Stomach smooth muscle (tissue), 2 donors: ENCODE results near the gene TMCO4.
"Not testable (repeated sequence)": the region's sequence is repeated elsewhere in the genome, so short reads cannot be mapped to it uniquely, and the experiment has no call there.

Experiments
- H3K27ac ChIP-seq: one replicate; pipeline ENCODE4 v1.7.0; 2013; ENCODE audit warnings: mild to moderate bottlenecking, low read length, inconsistent platforms
- H3K27me3 ChIP-seq, 2 donors: one replicate each; pipeline ENCODE4 v1.7.0; 2013; ENCODE audit warnings: low read length in 2 of 2; ENCODE audit not compliant: insufficient read depth in 2 of 2, control insufficient read depth in 1 of 2
- H3K36me3 ChIP-seq, 2 donors: one replicate each; pipeline ENCODE4 v1.7.0; 2013; ENCODE audit warnings: low read length in 2 of 2; ENCODE audit not compliant: control insufficient read depth in 2 of 2, insufficient read depth in 2 of 2
- H3K4me1 ChIP-seq: one replicate; pipeline ENCODE4 v1.7.0; 2013; ENCODE audit warnings: low read length; ENCODE audit not compliant: control insufficient read depth, insufficient read depth
- H3K4me3 ChIP-seq, 2 donors: one replicate each; pipeline ENCODE4 v1.7.0; 2013; ENCODE audit warnings: low read length in 2 of 2
- H3K9ac ChIP-seq, 2 donors: one replicate each; pipeline ENCODE4 v1.7.0; 2013; ENCODE audit warnings: low read length in 2 of 2, mild to moderate bottlenecking in 1 of 2
- H3K9me3 ChIP-seq, 2 donors: one replicate each; pipeline ENCODE4 v1.7.0; 2013; ENCODE audit warnings: low read length in 2 of 2; ENCODE audit not compliant: control insufficient read depth in 2 of 2
- donor health status: healthy.
- donor health status: Pancreatic carcinoma.

Gene TMCO4

GRCh38 chr1:19646377-19647319, 153.1 kb downstream of the TMCO4 start:
- H3K9ac ChIP-seq = peak overlapping the region; percentile 32 to 60

GRCh38 chr1:19645411-19646251, 154.1 kb downstream of the TMCO4 start:
- Histone ChIP-seq H3K9ac (peak overlapping the region; percentile 90 to 92), H3K36me3 (no peaks in the 10 kb centered on the region), H3K4me1 (peaks cover 56% of the 10 kb centered on the region), H3K27ac (peak overlapping the region; percentile 83), H3K9me3 (no peaks in the 10 kb centered on the region), H3K4me3 (peak overlapping the region; percentile 84 to 93), H3K27me3 (no peaks in the 10 kb centered on the region)

More at GRCh38 chr1:19646377-19647319, 153.1 kb downstream of the TMCO4 start:
- H3K4me3 ChIP-seq = peak overlapping the region; percentile 84 to 93
- H3K27ac ChIP-seq = peak overlapping the region; percentile 83
- H3K36me3 ChIP-seq = no peaks in the 10 kb centered on the region
- no peaks in the 10 kb centered on the region for H3K9me3 ChIP-seq
- peaks cover 64% of the 10 kb centered on the region for H3K4me1 ChIP-seq
- no peaks in the 10 kb centered on the region for H3K27me3 ChIP-seq

- Histone ChIP-seq H3K4me3 (peak overlapping the region; percentile 84 to 93), H3K27me3 (no peaks in the 10 kb centered on the region), H3K9me3 (no peaks in the 10 kb centered on the region), H3K27ac (peak overlapping the region; percentile 83), H3K9ac (peak overlapping the region; percentile 90 to 92), H3K4me1 (peaks cover 52% of the 10 kb centered on the region), H3K36me3 (no peaks in the 10 kb centered on the region)
Measured at GRCh38 chr1:19644681-19645410, 154.9 kb downstream of the TMCO4 start.

- H3K27me3 ChIP-seq = no peaks in the 10 kb centered on the region
- H3K27ac ChIP-seq = peak overlapping the region; percentile 83
- peaks cover 52% of the 10 kb centered on the region for H3K4me1 ChIP-seq
- peak overlapping the region; percentile 90 to 92 for H3K9ac ChIP-seq
- peak overlapping the region; percentile 84 to 93 for H3K4me3 ChIP-seq
- H3K9me3 ChIP-seq = no peaks in the 10 kb centered on the region
- H3K36me3 ChIP-seq = no peaks in the 10 kb centered on the region
Measured at GRCh38 chr1:19644395-19644680, 155.4 kb downstream of the TMCO4 start.

GRCh38 chr1:19643602-19644394, 155.9 kb downstream of the TMCO4 start, which contains the start of gene NBL1:
Gene NBL1 (plus strand): TSS chr1:19644311. CDS start chr1:19655031, 10,720 bp downstream.
- H3K4me1 ChIP-seq = peaks cover 50% of the 10 kb centered on the region
- no peaks in the 10 kb centered on the region for H3K27me3 ChIP-seq
- H3K9me3 ChIP-seq = no peaks in the 10 kb centered on the region
- no peaks in the 10 kb centered on the region for H3K36me3 ChIP-seq
- peak within 1 kb of the TSS; percentile 83 for H3K27ac ChIP-seq
- H3K9ac ChIP-seq = peak within 1 kb of the TSS; percentile 90 to 92
- H3K4me3 ChIP-seq = peak within 1 kb of the TSS; percentile 84 to 93

GRCh38 chr1:19643121-19643520, 156.6 kb downstream of the TMCO4 start:
- Histone ChIP-seq H3K27me3 (no peaks in the 10 kb centered on the region), H3K36me3 (no peaks in the 10 kb centered on the region), H3K4me3 (peak overlapping the region; percentile 76 to 77), H3K4me1 (peaks cover 44% of the 10 kb centered on the region), H3K9ac (peak overlapping the region; percentile 68 to 74), H3K27ac (peak overlapping the region; percentile 77), H3K9me3 (no peaks in the 10 kb centered on the region)

- Histone ChIP-seq H3K4me1 (peaks cover 19% of the 10 kb centered on the region), H3K27me3 (no peaks in the 10 kb centered on the region), H3K27ac (no peak overlapping the region), H3K9me3 (no peaks in the 10 kb centered on the region), H3K9ac (no peak overlapping the region), H3K36me3 (no peaks in the 10 kb centered on the region), H3K4me3 (no peak overlapping the region)
Measured at GRCh38 chr1:19640363-19641316, 159.1 kb downstream of the TMCO4 start.

GRCh38 chr1:19639999-19640362, 159.7 kb downstream of the TMCO4 start:
- H3K4me1 ChIP-seq = peaks cover 13% of the 10 kb centered on the region
- no peak overlapping the region for H3K9ac ChIP-seq
- no peaks in the 10 kb centered on the region for H3K36me3 ChIP-seq
- no peak overlapping the region for H3K4me3 ChIP-seq
- H3K9me3 ChIP-seq = no peaks in the 10 kb centered on the region
- H3K27ac ChIP-seq = no peak overlapping the region
- no peaks in the 10 kb centered on the region for H3K27me3 ChIP-seq

GRCh38 chr1:19639228-19639627, 160.5 kb downstream of the TMCO4 start:
- peaks cover 13% of the 10 kb centered on the region for H3K4me1 ChIP-seq
- H3K27ac ChIP-seq, H3K36me3 ChIP-seq, H3K4me3 ChIP-seq, H3K9ac ChIP-seq, H3K27me3 ChIP-seq, H3K9me3 ChIP-seq: not testable (repeated sequence)
